ENCODE results near the gene FBXO27. TPM values are rescaled to one million over a fixed set of nuclear protein-coding genes. Genes with fewer than 3 reads are reported as not detected.

Gene FBXO27
- total and polyA plus RNA-seq, 2 of the 4 experiments (the other 2 are of a cell fraction): 0.18 to 0.50 TPM

DNA sequence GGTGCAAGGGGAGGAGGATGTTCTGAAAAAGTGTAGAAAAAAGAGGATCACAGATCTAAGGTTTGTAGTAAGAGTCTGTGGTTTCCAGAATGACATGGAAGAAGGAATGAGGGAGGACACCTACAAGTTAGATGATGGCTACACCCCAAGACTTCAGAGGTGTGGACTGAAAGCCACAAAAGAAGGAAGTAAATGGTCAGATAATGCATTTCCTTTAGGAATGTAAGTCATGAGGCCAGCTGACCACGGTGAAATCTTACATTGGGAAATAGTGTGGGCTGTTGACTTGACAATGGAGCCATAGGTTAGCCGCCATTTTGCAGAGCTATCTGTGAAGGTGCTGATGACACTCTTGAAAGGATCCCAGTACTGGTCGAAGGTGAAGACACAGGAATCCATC is 25.3 kb upstream of the FBXO27 start:
- intact Hi-C loops (cut with micrococcal nuclease): no loop called here
- H2BK15ac ChIP-seq (ENCODE audit: low read depth, low read length): no peak overlapping the region
- POLR2A ChIA-PET (ENCODE audit: unreplicated experiment): no interaction called here
- no peak overlapping the region for H3K9ac ChIP-seq (ENCODE audit: low read depth, low read length)
- ATAC-seq (ENCODE audit: low read depth) (no peak), DNase-seq (no peak)
- no peak overlapping the region for H2AFZ ChIP-seq (replicated peaks; ENCODE audit: low read length, poor library complexity)
- H4K8ac ChIP-seq (ENCODE audit: low read depth in 2 of 2, low read length in 2 of 2): no peak overlapping the region
- CTCF ChIA-PET: interaction anchor here (0.6 kb wide), 1 partner anchor 15 kb away, joined by 5 read pairs; no protein-coding TSS in a partner anchor
- no peaks in the 10 kb centered on the region for H3K4me1 ChIP-seq (ENCODE audit: control insufficient read depth, insufficient read depth, low read length)
- H3K4ac ChIP-seq (ENCODE audit: low read depth, low read length): no peak overlapping the region
- no peak overlapping the region for H3K4me2 ChIP-seq (ENCODE audit: low read depth, low read length)
- no peaks in the 10 kb centered on the region for H3K36me3 ChIP-seq (ENCODE audit: control insufficient read depth, insufficient read depth, low read length)
- H2BK20ac ChIP-seq (ENCODE audit: low read depth, low read length): no peak overlapping the region
- no peak overlapping the region for H3K4me3 ChIP-seq (ENCODE audit: insufficient read depth, low read depth, low read length)
- H3K18ac ChIP-seq (ENCODE audit: low read depth, low read length): no peak overlapping the region
- dilution Hi-C loops (cut with HindIII; ENCODE audit: low sequenced_read_pairs, unreplicated experiment): no loop called here
- H4K20me1 ChIP-seq (ENCODE audit: insufficient read depth, low read length): no peaks in the 10 kb centered on the region
- no peak overlapping the region for H4K5ac ChIP-seq (ENCODE audit: low read depth, low read length)
- no peak overlapping the region for H3K27ac ChIP-seq (ENCODE audit: insufficient read depth, low read length)
- in situ Hi-C loops (cut with MboI; ENCODE audit: low sequenced_read_pairs): no loop called here
- no CpG with 5 or more reads among the region's 3 CpGs for WGBS, 2 experiments (ENCODE audit: extremely low coverage in 2 of 2, insufficient read length in 1 of 2)
- H3K9me1 ChIP-seq (ENCODE audit: insufficient read depth, low read length): no peaks in the 10 kb centered on the region
- H2AK9ac ChIP-seq (replicated peaks; ENCODE audit: low read depth, low read length, poor library complexity): no peak overlapping the region
- H2BK120ac ChIP-seq (ENCODE audit: low read depth, low read length): no peak overlapping the region
- no peak overlapping the region for H2BK5ac ChIP-seq (ENCODE audit: low read depth, low read length, poor library complexity, severe bottlenecking)
- H3K23ac ChIP-seq (ENCODE audit: low read depth, low read length): no peak overlapping the region
- peaks cover 4% of the 10 kb centered on the region for H3K27me3 ChIP-seq (ENCODE audit: control insufficient read depth, insufficient read depth, low read length)
- BruUV-seq (replicated peaks): no TSS peak
- no peak overlapping the region for H2AK5ac ChIP-seq (ENCODE audit: low read depth, low read length)
- H4K91ac ChIP-seq (ENCODE audit: insufficient read depth, low read depth, low read length): no peak overlapping the region
- peaks cover 5% of the 10 kb centered on the region for H3K9me3 ChIP-seq (ENCODE audit: control insufficient read depth, insufficient read depth, low read length)
- H3K56ac ChIP-seq (ENCODE audit: extremely low read depth, insufficient read depth, low read length): no peak overlapping the region
- no peak overlapping the region for H3K14ac ChIP-seq (replicated peaks; ENCODE audit: low read depth, low read length)
- H3K79me1 ChIP-seq (ENCODE audit: low read depth in 1 of 2, low read length in 2 of 2): no peaks in the 10 kb centered on the region
- TF ChIP-seq BHLHE40 (IDR thresholded peaks at IDR 0.05; ENCODE audit: low read depth, low read length) (no peak), RCOR1 (IDR thresholded peaks at IDR 0.05; ENCODE audit: insufficient replicate concordance, low read length) (no peak), MAFK (IDR thresholded peaks at IDR 0.05; ENCODE audit: low read depth, low read length) (no peak), CEBPB (IDR thresholded peaks at IDR 0.05; ENCODE audit: low read depth, low read length) (no peak), RFX5 (IDR thresholded peaks at IDR 0.05; ENCODE audit: low read depth, low read length) (no peak)
- TF ChIP-seq, protein P1, sequence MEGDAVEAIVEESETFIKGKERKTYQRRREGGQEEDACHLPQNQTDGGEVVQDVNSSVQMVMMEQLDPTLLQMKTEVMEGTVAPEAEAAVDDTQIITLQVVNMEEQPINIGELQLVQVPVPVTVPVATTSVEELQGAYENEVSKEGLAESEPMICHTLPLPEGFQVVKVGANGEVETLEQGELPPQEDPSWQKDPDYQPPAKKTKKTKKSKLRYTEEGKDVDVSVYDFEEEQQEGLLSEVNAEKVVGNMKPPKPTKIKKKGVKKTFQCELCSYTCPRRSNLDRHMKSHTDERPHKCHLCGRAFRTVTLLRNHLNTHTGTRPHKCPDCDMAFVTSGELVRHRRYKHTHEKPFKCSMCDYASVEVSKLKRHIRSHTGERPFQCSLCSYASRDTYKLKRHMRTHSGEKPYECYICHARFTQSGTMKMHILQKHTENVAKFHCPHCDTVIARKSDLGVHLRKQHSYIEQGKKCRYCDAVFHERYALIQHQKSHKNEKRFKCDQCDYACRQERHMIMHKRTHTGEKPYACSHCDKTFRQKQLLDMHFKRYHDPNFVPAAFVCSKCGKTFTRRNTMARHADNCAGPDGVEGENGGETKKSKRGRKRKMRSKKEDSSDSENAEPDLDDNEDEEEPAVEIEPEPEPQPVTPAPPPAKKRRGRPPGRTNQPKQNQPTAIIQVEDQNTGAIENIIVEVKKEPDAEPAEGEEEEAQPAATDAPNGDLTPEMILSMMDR (conservative IDR thresholded peaks at IDR 0.05; ENCODE audit: low read depth, low read length): no peak
- TF ChIP-seq, protein P2, sequence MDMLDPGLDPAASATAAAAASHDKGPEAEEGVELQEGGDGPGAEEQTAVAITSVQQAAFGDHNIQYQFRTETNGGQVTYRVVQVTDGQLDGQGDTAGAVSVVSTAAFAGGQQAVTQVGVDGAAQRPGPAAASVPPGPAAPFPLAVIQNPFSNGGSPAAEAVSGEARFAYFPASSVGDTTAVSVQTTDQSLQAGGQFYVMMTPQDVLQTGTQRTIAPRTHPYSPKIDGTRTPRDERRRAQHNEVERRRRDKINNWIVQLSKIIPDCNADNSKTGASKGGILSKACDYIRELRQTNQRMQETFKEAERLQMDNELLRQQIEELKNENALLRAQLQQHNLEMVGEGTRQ (IDR thresholded peaks at IDR 0.05; ENCODE audit: low read depth, low read length): no peak
- TF ChIP-seq, protein P3, sequence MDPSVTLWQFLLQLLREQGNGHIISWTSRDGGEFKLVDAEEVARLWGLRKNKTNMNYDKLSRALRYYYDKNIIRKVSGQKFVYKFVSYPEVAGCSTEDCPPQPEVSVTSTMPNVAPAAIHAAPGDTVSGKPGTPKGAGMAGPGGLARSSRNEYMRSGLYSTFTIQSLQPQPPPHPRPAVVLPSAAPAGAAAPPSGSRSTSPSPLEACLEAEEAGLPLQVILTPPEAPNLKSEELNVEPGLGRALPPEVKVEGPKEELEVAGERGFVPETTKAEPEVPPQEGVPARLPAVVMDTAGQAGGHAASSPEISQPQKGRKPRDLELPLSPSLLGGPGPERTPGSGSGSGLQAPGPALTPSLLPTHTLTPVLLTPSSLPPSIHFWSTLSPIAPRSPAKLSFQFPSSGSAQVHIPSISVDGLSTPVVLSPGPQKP (IDR thresholded peaks at IDR 0.05; ENCODE audit: borderline replicate concordance, low read depth, low read length): no peak

Measured in IMR-90 (cell line).